ENCODE data around the gene ANOS1.

Gene ANOS1

DNA sequence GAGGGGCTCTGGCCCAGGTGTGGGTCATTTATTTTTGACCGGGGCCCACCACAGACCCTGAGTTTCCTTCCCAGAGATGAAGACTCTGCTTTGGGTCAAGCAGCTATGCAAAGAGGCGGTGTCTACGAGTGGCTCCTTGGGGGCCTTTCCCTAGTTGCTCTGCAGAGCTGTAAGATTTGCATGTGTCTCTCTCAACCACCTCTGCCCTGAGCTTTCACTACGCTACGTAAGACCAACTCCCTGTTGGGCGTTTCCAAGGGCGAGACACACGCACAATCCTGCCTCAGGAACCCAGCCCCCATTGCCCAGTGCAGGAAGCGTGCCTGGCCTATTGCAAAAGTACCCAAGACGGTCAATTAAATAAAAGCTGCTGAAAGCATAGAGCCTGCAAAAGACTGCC is 10.0 kb upstream of the ANOS1 start (continued):
- TF ChIP-seq, protein P1, sequence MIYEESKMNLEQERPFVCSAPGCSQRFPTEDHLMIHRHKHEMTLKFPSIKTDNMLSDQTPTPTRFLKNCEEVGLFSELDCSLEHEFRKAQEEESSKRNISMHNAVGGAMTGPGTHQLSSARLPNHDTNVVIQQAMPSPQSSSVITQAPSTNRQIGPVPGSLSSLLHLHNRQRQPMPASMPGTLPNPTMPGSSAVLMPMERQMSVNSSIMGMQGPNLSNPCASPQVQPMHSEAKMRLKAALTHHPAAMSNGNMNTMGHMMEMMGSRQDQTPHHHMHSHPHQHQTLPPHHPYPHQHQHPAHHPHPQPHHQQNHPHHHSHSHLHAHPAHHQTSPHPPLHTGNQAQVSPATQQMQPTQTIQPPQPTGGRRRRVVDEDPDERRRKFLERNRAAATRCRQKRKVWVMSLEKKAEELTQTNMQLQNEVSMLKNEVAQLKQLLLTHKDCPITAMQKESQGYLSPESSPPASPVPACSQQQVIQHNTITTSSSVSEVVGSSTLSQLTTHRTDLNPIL (CRISPR knock-in tag; IDR thresholded peaks at IDR 0.05; ENCODE audit: low read depth) = no peak
- TF ChIP-seq, protein P2, sequence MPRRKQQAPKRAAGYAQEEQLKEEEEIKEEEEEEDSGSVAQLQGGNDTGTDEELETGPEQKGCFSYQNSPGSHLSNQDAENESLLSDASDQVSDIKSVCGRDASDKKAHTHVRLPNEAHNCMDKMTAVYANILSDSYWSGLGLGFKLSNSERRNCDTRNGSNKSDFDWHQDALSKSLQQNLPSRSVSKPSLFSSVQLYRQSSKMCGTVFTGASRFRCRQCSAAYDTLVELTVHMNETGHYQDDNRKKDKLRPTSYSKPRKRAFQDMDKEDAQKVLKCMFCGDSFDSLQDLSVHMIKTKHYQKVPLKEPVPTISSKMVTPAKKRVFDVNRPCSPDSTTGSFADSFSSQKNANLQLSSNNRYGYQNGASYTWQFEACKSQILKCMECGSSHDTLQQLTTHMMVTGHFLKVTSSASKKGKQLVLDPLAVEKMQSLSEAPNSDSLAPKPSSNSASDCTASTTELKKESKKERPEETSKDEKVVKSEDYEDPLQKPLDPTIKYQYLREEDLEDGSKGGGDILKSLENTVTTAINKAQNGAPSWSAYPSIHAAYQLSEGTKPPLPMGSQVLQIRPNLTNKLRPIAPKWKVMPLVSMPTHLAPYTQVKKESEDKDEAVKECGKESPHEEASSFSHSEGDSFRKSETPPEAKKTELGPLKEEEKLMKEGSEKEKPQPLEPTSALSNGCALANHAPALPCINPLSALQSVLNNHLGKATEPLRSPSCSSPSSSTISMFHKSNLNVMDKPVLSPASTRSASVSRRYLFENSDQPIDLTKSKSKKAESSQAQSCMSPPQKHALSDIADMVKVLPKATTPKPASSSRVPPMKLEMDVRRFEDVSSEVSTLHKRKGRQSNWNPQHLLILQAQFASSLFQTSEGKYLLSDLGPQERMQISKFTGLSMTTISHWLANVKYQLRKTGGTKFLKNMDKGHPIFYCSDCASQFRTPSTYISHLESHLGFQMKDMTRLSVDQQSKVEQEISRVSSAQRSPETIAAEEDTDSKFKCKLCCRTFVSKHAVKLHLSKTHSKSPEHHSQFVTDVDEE (CRISPR knock-in tag; IDR thresholded peaks at IDR 0.05) = no peak
- TF ChIP-seq ZNF565 (CRISPR knock-in tag; conservative IDR thresholded peaks at IDR 0.05; ENCODE audit: low read depth) = no peak

DNA sequence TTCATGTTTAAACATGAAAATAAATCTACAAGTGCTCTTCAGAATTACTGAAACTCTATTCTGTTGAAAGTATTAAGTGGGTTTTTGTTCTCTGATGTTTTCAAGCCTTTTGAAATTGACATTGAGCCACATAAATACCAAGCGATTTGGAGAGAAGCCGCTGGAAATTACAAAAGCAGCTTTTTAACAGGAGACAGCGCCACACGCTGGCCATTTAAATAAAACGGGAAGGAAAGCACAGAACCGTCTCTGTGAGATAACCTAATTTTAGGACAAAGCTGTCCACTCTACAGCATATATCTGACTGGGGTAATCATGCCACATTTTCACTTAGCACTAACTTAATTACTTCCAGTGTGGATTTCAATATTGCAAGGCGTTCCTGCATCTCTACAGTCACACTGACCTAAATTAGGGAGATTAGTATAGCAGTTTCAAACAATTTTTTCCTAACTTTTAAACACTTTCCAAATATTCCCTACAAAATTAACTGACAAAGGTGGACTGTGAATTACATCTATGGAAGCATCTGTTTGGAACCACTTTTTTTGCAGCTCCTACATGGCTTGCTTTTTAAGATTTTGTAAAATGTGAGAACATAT is 6.8 kb upstream of the ANOS1 start:
- TF ChIP-seq ZFP3 (CRISPR knock-in tag; IDR thresholded peaks at IDR 0.05) (no peak), SNAI2 (CRISPR knock-in tag; IDR thresholded peaks at IDR 0.05) (no peak), TOX (CRISPR knock-in tag; IDR thresholded peaks at IDR 0.05; ENCODE audit: borderline replicate concordance) (no peak), OSR1 (CRISPR knock-in tag; IDR thresholded peaks at IDR 0.05) (no peak), ZC3H10 (CRISPR knock-in tag; IDR thresholded peaks at IDR 0.05) (no peak), ZNF565 (CRISPR knock-in tag; conservative IDR thresholded peaks at IDR 0.05; ENCODE audit: low read depth) (no peak), ZNF8 (CRISPR knock-in tag; IDR thresholded peaks at IDR 0.05) (no peak)
- peak; percentile 46; the same call in 1 of the 3 replicates for ATAC-seq

DNA sequence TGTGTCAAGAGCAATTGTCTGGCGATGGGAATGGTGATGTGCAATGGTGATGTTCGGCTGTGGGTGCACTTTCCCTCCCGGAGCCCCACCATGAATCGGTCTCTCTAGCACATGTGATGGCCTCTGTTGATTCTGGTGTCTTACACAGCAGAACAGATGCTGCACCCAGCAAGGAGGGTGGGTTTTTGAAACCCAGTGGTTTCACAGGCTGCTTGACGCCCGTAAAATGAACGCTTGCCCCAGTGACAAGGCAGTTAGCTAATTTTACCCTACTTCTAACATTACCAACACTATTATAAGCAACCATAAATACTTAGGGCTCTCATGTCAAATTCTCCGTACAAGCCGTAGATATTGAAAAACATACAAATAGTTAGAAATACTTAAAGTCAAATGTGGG is 5.9 kb upstream of the ANOS1 start:
- ATAC-seq = no peak
- TF ChIP-seq ZNF70 (CRISPR knock-in tag; IDR thresholded peaks at IDR 0.05) (no peak), ARNTL (CRISPR knock-in tag; IDR thresholded peaks at IDR 0.05; ENCODE audit: borderline replicate concordance, low read depth) (no peak), TOX (CRISPR knock-in tag; IDR thresholded peaks at IDR 0.05; ENCODE audit: borderline replicate concordance) (no peak), ZC3H10 (CRISPR knock-in tag; IDR thresholded peaks at IDR 0.05) (no peak), CSDC2 (CRISPR knock-in tag; IDR thresholded peaks at IDR 0.05) (no peak), ZFP3 (CRISPR knock-in tag; IDR thresholded peaks at IDR 0.05) (no peak), ZNF565 (CRISPR knock-in tag; conservative IDR thresholded peaks at IDR 0.05; ENCODE audit: low read depth) (no peak), OSR1 (CRISPR knock-in tag; IDR thresholded peaks at IDR 0.05) (no peak), ZFP30 (CRISPR knock-in tag; IDR thresholded peaks at IDR 0.05) (no peak), ESRRG (CRISPR knock-in tag; IDR thresholded peaks at IDR 0.05) (no peak), ZNF8 (CRISPR knock-in tag; IDR thresholded peaks at IDR 0.05) (no peak), SNAI2 (CRISPR knock-in tag; IDR thresholded peaks at IDR 0.05) (no peak), RARB (CRISPR knock-in tag; IDR thresholded peaks at IDR 0.05) (no peak), PPARA (CRISPR knock-in tag; IDR thresholded peaks at IDR 0.05; ENCODE audit: borderline replicate concordance) (no peak), BACH2 (CRISPR knock-in tag; IDR thresholded peaks at IDR 0.05; ENCODE audit: borderline replicate concordance) (no peak)
- TF ChIP-seq, protein P2 (CRISPR knock-in tag; IDR thresholded peaks at IDR 0.05) = no peak
- TF ChIP-seq, protein P3, sequence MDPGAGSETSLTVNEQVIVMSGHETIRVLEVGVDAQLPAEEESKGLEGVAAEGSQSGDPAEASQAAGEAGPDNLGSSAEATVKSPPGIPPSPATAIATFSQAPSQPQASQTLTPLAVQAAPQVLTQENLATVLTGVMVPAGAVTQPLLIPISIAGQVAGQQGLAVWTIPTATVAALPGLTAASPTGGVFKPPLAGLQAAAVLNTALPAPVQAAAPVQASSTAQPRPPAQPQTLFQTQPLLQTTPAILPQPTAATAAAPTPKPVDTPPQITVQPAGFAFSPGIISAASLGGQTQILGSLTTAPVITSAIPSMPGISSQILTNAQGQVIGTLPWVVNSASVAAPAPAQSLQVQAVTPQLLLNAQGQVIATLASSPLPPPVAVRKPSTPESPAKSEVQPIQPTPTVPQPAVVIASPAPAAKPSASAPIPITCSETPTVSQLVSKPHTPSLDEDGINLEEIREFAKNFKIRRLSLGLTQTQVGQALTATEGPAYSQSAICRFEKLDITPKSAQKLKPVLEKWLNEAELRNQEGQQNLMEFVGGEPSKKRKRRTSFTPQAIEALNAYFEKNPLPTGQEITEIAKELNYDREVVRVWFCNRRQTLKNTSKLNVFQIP (CRISPR knock-in tag; IDR thresholded peaks at IDR 0.05; ENCODE audit: borderline replicate concordance, low read depth) = no peak
- TF ChIP-seq, protein P1 (CRISPR knock-in tag; IDR thresholded peaks at IDR 0.05; ENCODE audit: low read depth) = no peak
- TF ChIP-seq, protein P4, sequence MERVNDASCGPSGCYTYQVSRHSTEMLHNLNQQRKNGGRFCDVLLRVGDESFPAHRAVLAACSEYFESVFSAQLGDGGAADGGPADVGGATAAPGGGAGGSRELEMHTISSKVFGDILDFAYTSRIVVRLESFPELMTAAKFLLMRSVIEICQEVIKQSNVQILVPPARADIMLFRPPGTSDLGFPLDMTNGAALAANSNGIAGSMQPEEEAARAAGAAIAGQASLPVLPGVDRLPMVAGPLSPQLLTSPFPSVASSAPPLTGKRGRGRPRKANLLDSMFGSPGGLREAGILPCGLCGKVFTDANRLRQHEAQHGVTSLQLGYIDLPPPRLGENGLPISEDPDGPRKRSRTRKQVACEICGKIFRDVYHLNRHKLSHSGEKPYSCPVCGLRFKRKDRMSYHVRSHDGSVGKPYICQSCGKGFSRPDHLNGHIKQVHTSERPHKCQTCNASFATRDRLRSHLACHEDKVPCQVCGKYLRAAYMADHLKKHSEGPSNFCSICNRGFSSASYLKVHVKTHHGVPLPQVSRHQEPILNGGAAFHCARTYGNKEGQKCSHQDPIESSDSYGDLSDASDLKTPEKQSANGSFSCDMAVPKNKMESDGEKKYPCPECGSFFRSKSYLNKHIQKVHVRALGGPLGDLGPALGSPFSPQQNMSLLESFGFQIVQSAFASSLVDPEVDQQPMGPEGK (CRISPR knock-in tag; IDR thresholded peaks at IDR 0.05; ENCODE audit: borderline replicate concordance) = no peak

Data from SK-N-SH treated with all-trans-retinoic acid at 6 μM for 48 hours (cell line).